Upper lobe of left lung (tissue), 4 donors: ENCODE results near the gene SEMA3A.

ENCODE experiments used
- POLR2A ChIP-seq, 4 donors: fragments of 450-650 bp; IDR thresholded peaks; one replicate each; pipeline ENCODE4 v1.5.1; 2016 to 2017; ENCODE audit warnings: antibody characterized with exemption in 4 of 4, mild to moderate bottlenecking in 2 of 4
- TF ChIP-seq, protein P1 (sequence below), 6 experiments: fragments of 450-650 bp in 4 of 6; fragments of 200-600 bp in 2 of 6; sonication (generic) in 2 of 6; IDR thresholded peaks; one replicate each; pipeline ENCODE4 v1.5.1; 2016 to 2019; ENCODE audit warnings: antibody characterized with exemption in 6 of 6

DNA sequence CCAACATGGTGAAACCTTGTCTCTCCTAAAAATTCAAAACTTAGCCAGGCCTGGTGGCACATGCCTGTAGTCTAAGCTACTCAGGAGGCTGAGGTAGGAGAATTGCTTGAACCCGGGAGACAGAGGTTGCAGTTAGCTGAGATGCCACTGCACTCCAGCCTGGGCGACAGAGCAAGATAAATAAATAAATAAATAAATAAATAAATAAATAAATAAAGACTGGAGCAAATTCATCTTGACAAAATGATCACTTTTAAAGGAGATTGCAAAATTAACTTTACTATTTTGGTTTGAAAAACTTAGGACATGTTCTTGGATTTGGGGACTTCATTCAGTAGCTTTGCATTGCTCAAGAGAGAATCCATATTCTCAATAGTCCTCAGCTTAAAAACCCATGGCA, 137.0 kb downstream of the SEMA3A start:
- TF ChIP-seq, protein P1, sequence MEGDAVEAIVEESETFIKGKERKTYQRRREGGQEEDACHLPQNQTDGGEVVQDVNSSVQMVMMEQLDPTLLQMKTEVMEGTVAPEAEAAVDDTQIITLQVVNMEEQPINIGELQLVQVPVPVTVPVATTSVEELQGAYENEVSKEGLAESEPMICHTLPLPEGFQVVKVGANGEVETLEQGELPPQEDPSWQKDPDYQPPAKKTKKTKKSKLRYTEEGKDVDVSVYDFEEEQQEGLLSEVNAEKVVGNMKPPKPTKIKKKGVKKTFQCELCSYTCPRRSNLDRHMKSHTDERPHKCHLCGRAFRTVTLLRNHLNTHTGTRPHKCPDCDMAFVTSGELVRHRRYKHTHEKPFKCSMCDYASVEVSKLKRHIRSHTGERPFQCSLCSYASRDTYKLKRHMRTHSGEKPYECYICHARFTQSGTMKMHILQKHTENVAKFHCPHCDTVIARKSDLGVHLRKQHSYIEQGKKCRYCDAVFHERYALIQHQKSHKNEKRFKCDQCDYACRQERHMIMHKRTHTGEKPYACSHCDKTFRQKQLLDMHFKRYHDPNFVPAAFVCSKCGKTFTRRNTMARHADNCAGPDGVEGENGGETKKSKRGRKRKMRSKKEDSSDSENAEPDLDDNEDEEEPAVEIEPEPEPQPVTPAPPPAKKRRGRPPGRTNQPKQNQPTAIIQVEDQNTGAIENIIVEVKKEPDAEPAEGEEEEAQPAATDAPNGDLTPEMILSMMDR (IDR thresholded peaks at IDR 0.05) = no peak
- no peak for TF ChIP-seq POLR2A (IDR thresholded peaks at IDR 0.05)
